B cell (primary cell): ENCODE data around the gene OR2AG1. TPM values are rescaled to one million over a fixed set of nuclear protein-coding genes. Genes with fewer than 3 reads are reported as not detected.

Experiments used
- ATAC-seq: fragments of 200-7000 bp; cut with Tn5 transposase; one replicate; pipeline ENCODE4 v1.10.0; 2021; ENCODE audit warnings: low read depth, mild to moderate bottlenecking, moderate number of reproducible peaks, moderate library complexity
- CTCF ChIA-PET: fragments of 350-600 bp; sonication (Branson Sonifier 250); formaldehyde crosslinking; loops from one replicate; lab custom pipeline; 2021; ENCODE audit warnings: antibody characterized with exemption, inconsistent platforms; lab: Charles Lee
- POLR2A ChIA-PET: fragments of 350-600 bp; sonication (Branson Sonifier 250); formaldehyde crosslinking; loops from one replicate; lab custom pipeline; 2021; ENCODE audit warnings: antibody characterized with exemption; lab: Charles Lee
- DNase-seq: peaks from one replicate; pipeline ENCODE4 v3.0.0; 2013
- H2AFZ ChIP-seq: 2 replicates; pipeline ENCODE4 v1.6.1; 2012; ENCODE audit warnings: mild to moderate bottlenecking, low read depth, low read length; ENCODE audit not compliant: insufficient read depth, poor library complexity, severe bottlenecking
- H3K27ac ChIP-seq, 2 donors: 1 replicate in 1 of 2; 2 replicates in 1 of 2; pipeline ENCODE4 v1.5.1; 2012 to 2013; ENCODE audit warnings: low read length in 2 of 2, mild to moderate bottlenecking in 2 of 2, moderate library complexity in 1 of 2
- H3K27me3 ChIP-seq, 4 experiments: fragments of 200-600 bp in 1 of 4; sonication (generic) in 1 of 4; replicated peaks in 1 of 4; 1 replicate in 2 of 4; 2 replicates in 2 of 4; pipeline versions ENCODE4 v1.6.1 to v1.7.0; 2013 to 2016; ENCODE audit warnings: low read length in 3 of 4, mild to moderate bottlenecking in 2 of 4, mixed read lengths in 1 of 4, moderate library complexity in 1 of 4; ENCODE audit not compliant: insufficient read depth in 4 of 4, control insufficient read depth in 3 of 4; ENCODE audit errors: control extremely low read depth in 1 of 4
- H3K36me3 ChIP-seq, 2 experiments: replicated peaks in 1 of 2; 1 replicate in 1 of 2; 2 replicates in 1 of 2; pipeline versions ENCODE4 v1.6.1 to v1.7.1; 2013; ENCODE audit warnings: low read length in 1 of 2; ENCODE audit not compliant: insufficient read depth in 2 of 2, control insufficient read depth in 1 of 2; ENCODE audit errors: control extremely low read depth in 1 of 2, extremely low read depth in 1 of 2
- H3K4me1 ChIP-seq, 2 donors: fragments of 200-600 bp in 1 of 2; sonication (generic) in 1 of 2; 1 replicate in 1 of 2; 2 replicates in 1 of 2; pipeline versions ENCODE4 v1.5.1 to v1.6.1; 2013 to 2017; ENCODE audit warnings: low read length in 2 of 2; ENCODE audit not compliant: control insufficient read depth in 2 of 2, insufficient read depth in 2 of 2
- H3K4me2 ChIP-seq: replicated peaks from 2 replicates; pipeline ENCODE3; 2012; ENCODE audit warnings: mild to moderate bottlenecking, low read depth, low read length; ENCODE audit not compliant: poor library complexity, severe bottlenecking
- H3K4me3 ChIP-seq, 5 experiments: fragments of 200-600 bp in 1 of 5; sonication (generic) in 1 of 5; 1 replicate in 3 of 5; 2 replicates in 2 of 5; pipeline versions ENCODE4 v1.5.1 to v1.7.0; 2011 to 2016; ENCODE audit warnings: low read length in 4 of 5, mild to moderate bottlenecking in 4 of 5, low read depth in 2 of 5, control low read depth in 1 of 5, moderate library complexity in 1 of 5; ENCODE audit not compliant: insufficient read depth in 1 of 5; ENCODE audit errors: control extremely low read depth in 1 of 5, extremely low read depth in 1 of 5
- H3K79me2 ChIP-seq: fragments of 200-600 bp; sonication (generic); one replicate; pipeline ENCODE4 v1.6.0; 2016; ENCODE audit warnings: low read length; ENCODE audit not compliant: control insufficient read depth, insufficient read depth
- H3K9ac ChIP-seq: fragments of 200-600 bp; sonication (generic); 2 replicates; pipeline ENCODE4 v1.6.1; 2017; ENCODE audit warnings: mild to moderate bottlenecking, low read length, moderate library complexity
- H3K9me3 ChIP-seq, 3 donors: one replicate each; pipeline versions ENCODE4 v1.6.1 to v1.7.1; 2013; ENCODE audit warnings: low read length in 2 of 3; ENCODE audit not compliant: control insufficient read depth in 2 of 3, insufficient read depth in 1 of 3; ENCODE audit errors: control extremely low read depth in 1 of 3
- H4K20me1 ChIP-seq: 2 replicates; pipeline ENCODE4 v1.6.0; 2012; ENCODE audit warnings: mild to moderate bottlenecking, low read length; ENCODE audit not compliant: insufficient read depth, control insufficient read depth, poor library complexity, severe bottlenecking
- H3K27ac Mint-ChIP-seq: one replicate; pipeline ENCODE4 v1.8.0; 2021; ENCODE audit warnings: mixed read lengths
- H3K27me3 Mint-ChIP-seq: one replicate; pipeline ENCODE4 v1.8.0; 2021; ENCODE audit warnings: mixed read lengths
- H3K4me1 Mint-ChIP-seq: one replicate; pipeline ENCODE4 v1.8.0; 2021; ENCODE audit warnings: mixed read lengths
- H3K4me3 Mint-ChIP-seq: one replicate; pipeline ENCODE4 v1.8.0; 2021; ENCODE audit warnings: mixed read lengths
- H3K9me3 Mint-ChIP-seq: one replicate; pipeline ENCODE4 v1.8.0; 2022; ENCODE audit warnings: mixed read lengths; ENCODE audit not compliant: insufficient read depth
- CTCF ChIP-seq: fragments of 200-600 bp; IDR thresholded peaks from one replicate; pipeline ENCODE4 v1.8.0; 2022; ENCODE audit warnings: antibody characterized with exemption, mild to moderate bottlenecking
- EZH2 ChIP-seq: IDR thresholded peaks from 2 replicates; pipeline ENCODE4 v1.6.1; 2012; ENCODE audit warnings: borderline replicate concordance, low read depth, mild to moderate bottlenecking, moderate library complexity, low read length; ENCODE audit not compliant: insufficient read depth, poor library complexity, severe bottlenecking
- WGBS: methylation state at CpG from one replicate; pipeline ENCODE4 v1.1.5; 2013; ENCODE audit warnings: missing lambda C conversion rate; ENCODE audit not compliant: insufficient coverage; 5-methylcytosine and 5-hydroxymethylcytosine counted together
- intact Hi-C: fragments of 100-400 bp; cut with micrococcal nuclease; formaldehyde crosslinking; loops from one replicate; pipeline ENCODE4 v1.10.0; 2022
- polyA plus RNA-seq: library from polyadenylated mRNA; depleted of rRNA; stranded (reverse); fragments of >200 nt; gene quantifications from 2 replicates; pipeline ENCODE4 v1.2.3, GENCODE V29; 2012
- total RNA-seq, 2 donors: library from RNA; stranded (reverse); fragments of 120-200 nt in 1 of 2; gene quantifications; 1 replicate in 1 of 2; 2 replicates in 1 of 2; pipeline versions ENCODE4 v1.2.3 to v1.2.4, GENCODE V29; 2013 to 2022

Gene OR2AG1
- total and polyA plus RNA-seq, 2 donors (not counting 1 experiment from before 2014, with no cell fraction given), result not detected

DNA sequence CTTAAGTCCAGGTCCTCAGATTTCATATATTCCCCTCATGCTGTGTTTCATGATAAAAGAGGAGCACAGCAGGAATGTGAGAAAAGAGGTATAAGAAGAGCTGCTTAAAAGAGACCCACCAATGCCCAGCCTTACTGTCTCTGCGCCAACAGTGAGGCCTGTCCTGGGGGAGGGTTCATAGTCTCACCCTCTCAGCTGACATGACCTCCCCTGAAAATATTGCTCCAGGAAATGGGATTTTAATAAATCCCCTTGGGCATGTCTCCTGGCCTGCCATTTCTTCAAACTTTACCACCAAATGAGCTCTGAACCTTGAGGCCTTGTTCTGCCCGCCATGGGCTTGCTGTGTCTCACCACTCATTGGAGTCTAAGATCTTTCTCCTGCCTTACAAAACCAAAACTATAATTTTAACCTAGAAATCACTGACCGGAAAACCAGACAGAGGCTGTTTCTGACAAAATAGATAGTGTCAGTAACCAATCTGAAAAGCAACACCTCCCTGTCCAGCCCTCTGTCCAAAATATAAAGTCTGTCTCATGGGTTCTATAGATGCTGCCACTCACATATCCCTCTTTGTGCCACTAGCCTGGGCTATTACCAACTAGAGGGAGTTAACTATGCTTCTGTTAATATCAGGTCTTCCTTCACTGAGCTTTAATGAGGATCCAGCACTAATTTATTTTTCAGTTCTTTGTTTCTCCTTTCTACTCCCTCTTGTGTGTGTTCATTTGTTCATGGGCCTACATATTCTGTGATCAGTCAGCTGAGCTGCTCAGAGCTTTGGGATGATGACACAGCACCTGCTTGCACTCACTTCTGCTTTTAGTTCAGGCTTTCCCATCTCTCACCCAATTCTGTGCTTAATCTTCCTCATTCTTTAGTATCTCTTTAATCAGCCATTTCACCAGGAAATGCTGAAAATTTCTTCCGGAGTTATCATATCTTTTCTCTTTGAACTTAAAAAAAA, 10.6 kb upstream of the OR2AG1 start, which contains the start of gene OR2AG2:
Gene OR2AG2 (minus strand): TSS at position 51 of the 968 bp plus-strand sequence. CDS start 3,019 bp downstream, outside the sequence.
- Histone ChIP-seq H3K4me2 (no peak within 1 kb of the TSS), H3K4me3 (no peak within 1 kb of the TSS), H3K9ac (no peak within 1 kb of the TSS), H3K79me2 (no peaks in the 10 kb centered on the region), H3K4me1 (peaks cover 7 to 9% of the 10 kb centered on the region in 2 donors), H3K27me3 (no peaks in the 10 kb centered on the region), H2AFZ (no peak within 1 kb of the TSS), H3K36me3 (no peaks in the 10 kb centered on the region), H3K9me3 (no peaks in the 10 kb centered on the region), H4K20me1 (no peaks in the 10 kb centered on the region), H3K27ac (peak within 1 kb of the TSS; percentile 9 to 53)
- ChIA-PET POLR2A (no interaction called here), CTCF (interaction anchor here (0.7 to 2.5 kb wide), 7 partner anchors 15 to 393 kb away, joined by 3 to 8 read pairs (median 3); no protein-coding TSS in a partner anchor)
- Mint-ChIP-seq H3K4me1 (peaks cover 9% of the 10 kb centered on the region), H3K27me3 (no peaks in the 10 kb centered on the region), H3K4me3 (no peak within 1 kb of the TSS), H3K9me3 (no peaks in the 10 kb centered on the region), H3K27ac (peak within 1 kb of the TSS; percentile 68)
- peak; percentile 65 for DNase-seq
- peak; percentile 86 for ATAC-seq
- 92% methylated on average over 2 of the region's 4 CpGs for WGBS
- intact Hi-C loops, result no loop called here
- no peak for TF ChIP-seq EZH2
- no peak for TF ChIP-seq CTCF

DNA sequence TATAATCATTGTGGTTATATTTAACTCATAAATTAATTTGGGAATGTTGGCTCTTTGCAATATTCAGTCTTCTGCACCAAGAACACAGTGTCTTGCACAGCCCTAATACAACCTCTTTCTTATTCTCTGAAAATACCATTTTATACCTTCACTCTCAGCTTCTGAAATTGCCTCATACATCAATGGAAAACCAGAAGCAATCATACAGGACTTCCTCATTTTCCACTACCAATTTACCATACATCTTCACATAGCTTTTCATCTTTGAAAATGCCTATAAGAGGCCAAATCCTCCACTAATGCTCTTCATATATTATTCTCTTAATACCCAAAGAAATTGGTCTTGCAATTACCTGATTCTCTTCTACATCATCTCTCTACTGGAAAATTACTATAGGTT, 4.3 kb upstream of the OR2AG1 start:
- no peak for ATAC-seq
- Mint-ChIP-seq H3K4me3 (no peak overlapping the region), H3K27ac (no peak overlapping the region), H3K9me3 (no peaks in the 10 kb centered on the region), H3K4me1 (no peaks in the 10 kb centered on the region), H3K27me3 (peaks cover 18% of the 10 kb centered on the region)
- no peaks in the 10 kb centered on the region for H3K9me3 ChIP-seq
- intact Hi-C loops, result no loop called here
- H3K36me3 ChIP-seq, result no peaks in the 10 kb centered on the region
- ChIA-PET POLR2A (no interaction called here), CTCF (interaction anchor here (1.0 kb wide), 1 partner anchor 21 kb away, joined by 4 read pairs; no protein-coding TSS in a partner anchor)
- H3K4me2 ChIP-seq, result no peak overlapping the region
- no peak overlapping the region for H3K9ac ChIP-seq
- no peak for TF ChIP-seq CTCF
- no peak for TF ChIP-seq EZH2
- H2AFZ ChIP-seq, result no peak overlapping the region
- peaks cover 0 to 8% (median 2%) of the 10 kb centered on the region in 4 experiments for H3K27me3 ChIP-seq
- no peaks in the 10 kb centered on the region for H3K4me1 ChIP-seq
- DNase-seq, result no peak
- H4K20me1 ChIP-seq, result no peaks in the 10 kb centered on the region
- no peaks in the 10 kb centered on the region for H3K79me2 ChIP-seq
- H3K27ac ChIP-seq, result no peak overlapping the region
- no peak overlapping the region for H3K4me3 ChIP-seq
